HCT116 (cell line): ENCODE measurements around the gene ZNF473. TPM values are rescaled to one million over a fixed set of nuclear protein-coding genes. Genes with fewer than 3 reads are reported as not detected.

Source experiments
- ATAC-seq: fragments of 200-7000 bp; cut with Tn5 transposase; 2 replicates; pipeline ENCODE4 v1.9.1; 2020; ENCODE audit warnings: mild to moderate bottlenecking, moderate library complexity
- BruUV-seq: library from RNA; stranded (reverse); fragments of 400-500 nt; replicated peaks from 2 replicates; lab custom pipeline; 2021; lab: Mats Ljungman, UMichigan
- CTCF ChIA-PET: fragments of 300-600 bp; sonication (Branson Sonifier 250); formaldehyde crosslinking; loops from one replicate; lab custom pipeline; 2021; ENCODE audit warnings: antibody characterized with exemption; lab: Charles Lee
- POLR2A ChIA-PET: fragments of 300-600, 350-600 bp; sonication (Branson Sonifier 250); formaldehyde crosslinking; loops from one replicate; lab custom pipeline; 2021; ENCODE audit warnings: antibody characterized with exemption; lab: Charles Lee
- RAD21 ChIA-PET, 2 experiments: fragments of 300-600 bp; sonication (Branson Sonifier 250); formaldehyde crosslinking; loops; one replicate each; lab custom pipeline; 2023; ENCODE audit warnings: low total read pairs in 2 of 2; ENCODE audit not compliant: uncharacterized antibody in 2 of 2, unreplicated experiment in 2 of 2, low non-redundant PET in 1 of 2; lab: Charles Lee
- DNase-seq: peaks from one replicate; pipeline ENCODE4 v3.0.0-alpha.2; 2010; ENCODE audit warnings: low read depth, low spot score
- H2AFZ ChIP-seq: fragments of 200-600 bp; shearing (Covaris generic), sonication (generic); 2 replicates; pipeline ENCODE4 v1.6.1; 2017; ENCODE audit warnings: low read depth, mixed run types, mixed read lengths, antibody characterized with exemption, low read length; ENCODE audit not compliant: poor library complexity, severe bottlenecking
- H3K27ac ChIP-seq: 2 replicates; pipeline ENCODE4 v1.5.1; 2012; ENCODE audit warnings: low read depth, low read length
- H3K27me3 ChIP-seq: fragments of 200-600 bp; sonication (generic); 2 replicates; pipeline ENCODE4 v1.6.1; 2016; ENCODE audit warnings: mixed run types, low read length, mixed read lengths; ENCODE audit not compliant: insufficient read depth
- H3K36me3 ChIP-seq, 2 experiments: fragments of 200-500 bp in 1 of 2; fragments of 200-600 bp in 1 of 2; sonication (Bioruptor generic) in 1 of 2; sonication (generic) in 1 of 2; 2 replicates each; pipeline versions ENCODE4 v1.5.1 to v1.6.1; 2014 to 2016; ENCODE audit warnings: low read length in 2 of 2, inconsistent platforms in 1 of 2, mixed read lengths in 1 of 2, mixed run types in 1 of 2; ENCODE audit not compliant: insufficient read depth in 2 of 2, control insufficient read depth in 1 of 2
- H3K4me1 ChIP-seq, 2 experiments: fragments of 200-600 bp in 1 of 2; sonication (generic) in 1 of 2; 2 replicates each; pipeline versions ENCODE4 v1.5.1 to v1.6.1; 2012 to 2017; ENCODE audit warnings: low read length in 2 of 2, inconsistent platforms in 1 of 2, mild to moderate bottlenecking in 1 of 2, mixed read lengths in 1 of 2, mixed run types in 1 of 2, moderate library complexity in 1 of 2; ENCODE audit not compliant: insufficient read depth in 2 of 2, control insufficient read depth in 1 of 2
- H3K4me2 ChIP-seq: fragments of 200-600 bp; sonication (generic); 2 replicates; pipeline ENCODE4 v1.6.1; 2017; ENCODE audit warnings: mixed run types, low read length, mixed read lengths
- H3K4me3 ChIP-seq, 2 experiments: fragments of 200-600 bp in 1 of 2; sonication (generic) in 1 of 2; replicated peaks in 1 of 2; 2 replicates each; pipeline ENCODE4 v1.5.1; 2011 to 2016; ENCODE audit warnings: low read length in 2 of 2, control low read depth in 1 of 2, low read depth in 1 of 2, mild to moderate bottlenecking in 1 of 2, mixed read lengths in 1 of 2, mixed run types in 1 of 2
- H3K79me2 ChIP-seq: fragments of 200-600 bp; sonication (generic); 2 replicates; pipeline ENCODE4 v1.6.1; 2017; ENCODE audit warnings: mild to moderate bottlenecking, mixed run types, low read length, moderate library complexity, mixed read lengths; ENCODE audit not compliant: insufficient read depth
- H3K9ac ChIP-seq: fragments of 200-600 bp; sonication (generic); 2 replicates; pipeline ENCODE4 v1.6.1; 2016; ENCODE audit warnings: low read length, mixed read lengths
- H3K9me2 ChIP-seq: fragments of 200-600 bp; sonication (generic), shearing (Covaris generic); 2 replicates; pipeline ENCODE4 v1.6.1; 2017; ENCODE audit warnings: mixed run types, mild to moderate bottlenecking, moderate library complexity; ENCODE audit not compliant: insufficient read depth
- H3K9me3 ChIP-seq, 2 experiments: fragments of 200-500 bp in 1 of 2; fragments of 200-600 bp in 1 of 2; sonication (Bioruptor generic) in 1 of 2; sonication (generic) in 1 of 2; 2 replicates each; pipeline ENCODE4 v1.6.1; 2014 to 2017; ENCODE audit warnings: low read length in 2 of 2, mixed read lengths in 2 of 2, inconsistent platforms in 1 of 2, low read depth in 1 of 2, mild to moderate bottlenecking in 1 of 2, mixed run types in 1 of 2, moderate library complexity in 1 of 2; ENCODE audit not compliant: control insufficient read depth in 1 of 2, insufficient read depth in 1 of 2
- H4K20me1 ChIP-seq: fragments of 200-600 bp; sonication (generic), shearing (Covaris generic); 2 replicates; pipeline ENCODE4 v1.6.1; 2017; ENCODE audit warnings: mixed run types, mild to moderate bottlenecking, moderate library complexity; ENCODE audit not compliant: insufficient read depth
- CBX3 ChIP-seq: IDR thresholded peaks from 2 replicates; pipeline ENCODE4 v1.6.1; 2012; ENCODE audit warnings: low read depth
- CTCF ChIP-seq, 3 experiments: fragments of 200-600 bp in 1 of 3; sonication (generic) in 1 of 3; IDR thresholded peaks in 2 of 3; conservative IDR thresholded peaks in 1 of 3; 2 replicates each; pipeline ENCODE4 v1.5.1; 2012 to 2017; ENCODE audit warnings: low read depth in 2 of 3, low read length in 2 of 3, antibody characterized with exemption in 1 of 3, borderline replicate concordance in 1 of 3, control low read depth in 1 of 3, mild to moderate bottlenecking in 1 of 3, mixed read lengths in 1 of 3, mixed run types in 1 of 3, moderate library complexity in 1 of 3; ENCODE audit not compliant: insufficient read depth in 1 of 3
- EGR1 ChIP-seq: IDR thresholded peaks from 2 replicates; pipeline ENCODE4 v1.6.1; 2012; ENCODE audit warnings: low read depth
- ELF1 ChIP-seq: IDR thresholded peaks from 2 replicates; pipeline ENCODE4 v1.6.1; 2012; ENCODE audit warnings: low read depth, borderline replicate concordance
- EZH2 ChIP-seq: fragments of 200-600 bp; sonication (generic); IDR thresholded peaks from 2 replicates; pipeline ENCODE4 v1.6.1; 2017; ENCODE audit warnings: antibody characterized with exemption, mixed run types
- EZH2phosphoT487 ChIP-seq: fragments of 200-600 bp; IDR thresholded peaks from 2 replicates; pipeline ENCODE4 v1.6.1; 2018; ENCODE audit warnings: antibody characterized with exemption, borderline replicate concordance
- MAX ChIP-seq: IDR thresholded peaks from 2 replicates; pipeline ENCODE4 v1.6.1; 2012
- POLR2A ChIP-seq: IDR thresholded peaks from 2 replicates; pipeline ENCODE4 v1.7.0; 2011; ENCODE audit warnings: borderline replicate concordance; ENCODE audit not compliant: insufficient read depth, insufficient read length; ENCODE audit errors: extremely low read depth
- POLR2AphosphoS5 ChIP-seq: IDR thresholded peaks from 2 replicates; pipeline ENCODE4 v1.6.1; 2011; ENCODE audit warnings: mild to moderate bottlenecking, low read depth, low read length, moderate library complexity
- RAD21 ChIP-seq: IDR thresholded peaks from 2 replicates; pipeline ENCODE4 v1.6.1; 2012; ENCODE audit warnings: low read depth, mild to moderate bottlenecking
- SIN3A ChIP-seq: IDR thresholded peaks from 2 replicates; pipeline ENCODE4 v1.6.1; 2012; ENCODE audit warnings: low read depth
- SRF ChIP-seq: IDR thresholded peaks from 2 replicates; pipeline ENCODE4 v1.6.1; 2012; ENCODE audit warnings: low read depth
- YY1 ChIP-seq: IDR thresholded peaks from 2 replicates; pipeline ENCODE4 v1.6.1; 2011; ENCODE audit warnings: low read length, low read depth, moderate library complexity, mild to moderate bottlenecking; ENCODE audit not compliant: insufficient replicate concordance; ENCODE audit errors: extremely low read depth
- ZBTB33 ChIP-seq: IDR thresholded peaks from 2 replicates; pipeline ENCODE4 v1.6.1; 2011; ENCODE audit warnings: mild to moderate bottlenecking, low read length, moderate library complexity; ENCODE audit not compliant: insufficient replicate concordance; ENCODE audit errors: extremely low read depth
- ZFX ChIP-seq: fragments of 450-650 bp; IDR thresholded peaks from 2 replicates; pipeline ENCODE4 v1.6.1; 2017
- ZNF274 ChIP-seq: fragments of 200-500 bp; sonication (Bioruptor generic); IDR thresholded peaks from 2 replicates; pipeline ENCODE4 v1.6.1; 2014; ENCODE audit warnings: mild to moderate bottlenecking, low read depth, low read length, inconsistent platforms
- intact Hi-C: fragments of 100-400 bp; cut with micrococcal nuclease; formaldehyde crosslinking; loops from 2 replicates; pipeline ENCODE4 v1.10.0; 2022
- total RNA-seq: library from RNA; stranded (reverse); gene quantifications from one replicate; pipeline ENCODE4 v1.2.1, GENCODE V29; 2021; ENCODE audit not compliant: unreplicated experiment
- TF ChIP-seq, protein P1 (sequence below): IDR thresholded peaks from 2 replicates; pipeline ENCODE4 v1.6.1; 2012; ENCODE audit warnings: low read depth

ZNF473 gene
- total RNA-seq, 1 experiment from 2014 or later = 19.8 TPM

GRCh38 chr19:50047671-50048070 is 21.9 kb downstream of the ZNF473 start:
- Histone ChIP-seq H3K4me2 (no peak overlapping the region), H3K9ac (no peak overlapping the region), H3K9me2 (no peaks in the 10 kb centered on the region), H2AFZ (no peak overlapping the region), H3K27me3 (no peaks in the 10 kb centered on the region), H3K9me3 (peaks cover 40 to 50% of the 10 kb centered on the region in 2 experiments; a peak in 3 of 4 replicates), H3K36me3 (peaks cover 29 to 55% of the 10 kb centered on the region in 2 experiments), H3K79me2 (no peaks in the 10 kb centered on the region), H3K4me1 (no peaks in the 10 kb centered on the region), H3K4me3 (no peak overlapping the region), H4K20me1 (no peaks in the 10 kb centered on the region), H3K27ac (no peak overlapping the region)
- RAD21 ChIA-PET = no interaction called here
- no peak for DNase-seq
- no peak for ATAC-seq
- intact Hi-C loops = no loop called here
- TF ChIP-seq POLR2AphosphoS5 (no peak), ZFX (no peak), ELF1 (no peak), EZH2 (no peak), ZNF274 (no peak), POLR2A (no peak), MAX (no peak), CTCF (IDR thresholded peaks at IDR 0.05 in 2 of 3, conservative IDR thresholded peaks at IDR 0.05 in 1 of 3; ENCODE audit: borderline replicate concordance in 1 of 3, insufficient read depth in 1 of 3, low read depth in 2 of 3, low read length in 2 of 3) (no peak), YY1 (no peak), CBX3 (no peak), EZH2phosphoT487 (no peak), ZBTB33 (no peak), SIN3A (no peak), SRF (no peak), EGR1 (no peak), RAD21 (no peak)
- TF ChIP-seq, protein P1, sequence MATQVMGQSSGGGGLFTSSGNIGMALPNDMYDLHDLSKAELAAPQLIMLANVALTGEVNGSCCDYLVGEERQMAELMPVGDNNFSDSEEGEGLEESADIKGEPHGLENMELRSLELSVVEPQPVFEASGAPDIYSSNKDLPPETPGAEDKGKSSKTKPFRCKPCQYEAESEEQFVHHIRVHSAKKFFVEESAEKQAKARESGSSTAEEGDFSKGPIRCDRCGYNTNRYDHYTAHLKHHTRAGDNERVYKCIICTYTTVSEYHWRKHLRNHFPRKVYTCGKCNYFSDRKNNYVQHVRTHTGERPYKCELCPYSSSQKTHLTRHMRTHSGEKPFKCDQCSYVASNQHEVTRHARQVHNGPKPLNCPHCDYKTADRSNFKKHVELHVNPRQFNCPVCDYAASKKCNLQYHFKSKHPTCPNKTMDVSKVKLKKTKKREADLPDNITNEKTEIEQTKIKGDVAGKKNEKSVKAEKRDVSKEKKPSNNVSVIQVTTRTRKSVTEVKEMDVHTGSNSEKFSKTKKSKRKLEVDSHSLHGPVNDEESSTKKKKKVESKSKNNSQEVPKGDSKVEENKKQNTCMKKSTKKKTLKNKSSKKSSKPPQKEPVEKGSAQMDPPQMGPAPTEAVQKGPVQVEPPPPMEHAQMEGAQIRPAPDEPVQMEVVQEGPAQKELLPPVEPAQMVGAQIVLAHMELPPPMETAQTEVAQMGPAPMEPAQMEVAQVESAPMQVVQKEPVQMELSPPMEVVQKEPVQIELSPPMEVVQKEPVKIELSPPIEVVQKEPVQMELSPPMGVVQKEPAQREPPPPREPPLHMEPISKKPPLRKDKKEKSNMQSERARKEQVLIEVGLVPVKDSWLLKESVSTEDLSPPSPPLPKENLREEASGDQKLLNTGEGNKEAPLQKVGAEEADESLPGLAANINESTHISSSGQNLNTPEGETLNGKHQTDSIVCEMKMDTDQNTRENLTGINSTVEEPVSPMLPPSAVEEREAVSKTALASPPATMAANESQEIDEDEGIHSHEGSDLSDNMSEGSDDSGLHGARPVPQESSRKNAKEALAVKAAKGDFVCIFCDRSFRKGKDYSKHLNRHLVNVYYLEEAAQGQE = no peak
- POLR2A ChIA-PET = no interaction called here
- CTCF ChIA-PET = no interaction called here
- BruUV-seq = no TSS peak
